ENCODE data around the gene ARVCF.

DNA sequence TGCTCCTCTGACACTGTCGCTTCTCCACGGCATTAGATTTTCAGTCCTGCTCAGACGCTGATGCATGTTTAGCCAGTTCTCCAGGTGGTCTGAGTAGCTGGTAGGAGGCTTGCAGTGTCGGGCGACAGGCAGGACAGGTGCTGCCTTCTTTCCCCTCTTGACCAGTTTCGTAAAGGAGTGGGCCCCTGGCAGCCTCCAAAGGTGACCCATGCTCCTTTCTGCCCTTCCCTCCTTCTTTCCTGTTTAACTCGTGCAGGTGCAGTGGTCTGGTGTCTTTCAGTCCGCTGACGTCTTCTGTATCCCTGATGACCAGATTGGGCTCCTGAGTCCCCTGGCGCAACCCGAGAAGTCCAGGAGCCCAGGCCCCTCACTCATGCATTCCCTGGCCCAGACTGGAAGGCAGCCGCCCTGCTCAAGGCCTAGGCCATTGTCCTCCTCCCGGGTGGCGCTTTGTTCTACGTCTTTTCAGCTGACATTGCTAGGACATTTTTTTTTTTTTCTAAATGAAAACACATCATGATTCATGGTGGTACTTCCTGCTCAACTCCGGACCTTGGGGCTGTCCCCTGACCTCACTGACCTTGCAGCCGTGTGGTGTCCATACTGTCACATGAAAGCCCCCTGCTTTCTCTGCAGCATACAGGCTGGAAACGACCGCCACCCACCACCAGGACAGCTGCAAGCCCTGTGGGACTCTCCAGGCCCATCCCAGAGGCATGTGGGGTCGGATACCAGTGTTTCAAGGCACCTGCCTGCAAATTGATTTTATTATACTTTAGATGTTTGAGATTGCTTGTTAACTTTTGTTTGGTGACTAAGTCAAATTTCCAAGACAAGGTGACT lies 49.5 kb downstream of the ARVCF start:
- no peak for TF ChIP-seq EZH2 (IDR thresholded peaks at IDR 0.05; ENCODE audit: borderline replicate concordance, low read length)
- TF ChIP-seq, protein P1, sequence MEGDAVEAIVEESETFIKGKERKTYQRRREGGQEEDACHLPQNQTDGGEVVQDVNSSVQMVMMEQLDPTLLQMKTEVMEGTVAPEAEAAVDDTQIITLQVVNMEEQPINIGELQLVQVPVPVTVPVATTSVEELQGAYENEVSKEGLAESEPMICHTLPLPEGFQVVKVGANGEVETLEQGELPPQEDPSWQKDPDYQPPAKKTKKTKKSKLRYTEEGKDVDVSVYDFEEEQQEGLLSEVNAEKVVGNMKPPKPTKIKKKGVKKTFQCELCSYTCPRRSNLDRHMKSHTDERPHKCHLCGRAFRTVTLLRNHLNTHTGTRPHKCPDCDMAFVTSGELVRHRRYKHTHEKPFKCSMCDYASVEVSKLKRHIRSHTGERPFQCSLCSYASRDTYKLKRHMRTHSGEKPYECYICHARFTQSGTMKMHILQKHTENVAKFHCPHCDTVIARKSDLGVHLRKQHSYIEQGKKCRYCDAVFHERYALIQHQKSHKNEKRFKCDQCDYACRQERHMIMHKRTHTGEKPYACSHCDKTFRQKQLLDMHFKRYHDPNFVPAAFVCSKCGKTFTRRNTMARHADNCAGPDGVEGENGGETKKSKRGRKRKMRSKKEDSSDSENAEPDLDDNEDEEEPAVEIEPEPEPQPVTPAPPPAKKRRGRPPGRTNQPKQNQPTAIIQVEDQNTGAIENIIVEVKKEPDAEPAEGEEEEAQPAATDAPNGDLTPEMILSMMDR (IDR thresholded peaks at IDR 0.05; ENCODE audit: low read length) = no peak

Data from OCI-LY1 (cell line).